Cardiac septum (tissue), 1 donor: ENCODE measurements around the gene SRGAP1. TPM values are rescaled to one million over a fixed set of nuclear protein-coding genes. Genes with fewer than 3 reads are reported as not detected.
"Not testable (repeated sequence)": the region's sequence is repeated elsewhere in the genome, so short reads cannot be mapped to it uniquely, and the experiment has no call there.

Source experiments
- DNase-seq: peaks from one replicate; pipeline ENCODE4 v3.0.0-alpha.2; 2020; ENCODE audit warnings: low spot score
- intact Hi-C: fragments of 100-400 bp; cut with DNase I; formaldehyde crosslinking; loops from one replicate; pipeline ENCODE4 v1.14.0; 2022
- total RNA-seq: library from RNA; stranded (reverse); fragmentation: NEBNext Ultra II Directional; extraction: Animal tissue kit (Norgen Biotek cat#: 25700); gene quantifications from one replicate; pipeline ENCODE4 v1.2.1, GENCODE V29; 2021
- donor health status: DM: no; HTN: no; CAD: no.

SRGAP1 gene
- total RNA-seq, 1 donor from 2014 or later: 5.9 TPM

- intact Hi-C loops: no loop called here
- no peak for DNase-seq
Measured at GRCh38 chr12:64059685-64060084, 215.2 kb downstream of the SRGAP1 start.

GRCh38 chr12:64061868-64062375 is 217.4 kb downstream of the SRGAP1 start:
- no peak for DNase-seq
- intact Hi-C loops: no loop called here

- no peak for DNase-seq
- intact Hi-C loops: no loop called here
Measured at GRCh38 chr12:64063121-64063520, 218.6 kb downstream of the SRGAP1 start.

- intact Hi-C loops: no loop called here
- DNase-seq: no peak
Measured at GRCh38 chr12:64064240-64064639, 219.7 kb downstream of the SRGAP1 start.

- intact Hi-C loops: no loop called here
- no peak for DNase-seq
Measured at GRCh38 chr12:64064706-64065105, 220.2 kb downstream of the SRGAP1 start.

GRCh38 chr12:64065881-64066451 is 221.5 kb downstream of the SRGAP1 start:
- DNase-seq: no peak
- intact Hi-C loops: no loop called here

GRCh38 chr12:64066776-64067175 is 222.3 kb downstream of the SRGAP1 start:
- intact Hi-C loops: no loop called here
- DNase-seq: no peak

GRCh38 chr12:64070454-64070853 is 226.0 kb downstream of the SRGAP1 start:
- intact Hi-C loops: no loop called here
- no peak for DNase-seq

- no peak for DNase-seq
- intact Hi-C loops: no loop called here
Measured at GRCh38 chr12:64072916-64073575, 228.5 kb downstream of the SRGAP1 start.

GRCh38 chr12:64076565-64076964 is 232.1 kb downstream of the SRGAP1 start:
- DNase-seq, intact Hi-C loops: not testable (repeated sequence)

GRCh38 chr12:64077922-64078321 is 233.4 kb downstream of the SRGAP1 start:
- intact Hi-C loops: no loop called here
- no peak for DNase-seq

GRCh38 chr12:64080319-64081007 is 236.0 kb downstream of the SRGAP1 start:
- intact Hi-C loops: loop anchor here (5.0 kb wide), 1 partner anchor 238 kb away; the partner anchor contains the start of gene SRGAP1
- no peak for DNase-seq

GRCh38 chr12:64081008-64081404 is 236.5 kb downstream of the SRGAP1 start:
- intact Hi-C loops: loop anchor here (5.0 kb wide), 1 partner anchor 239 kb away; the partner anchor contains the start of gene SRGAP1
- no peak for DNase-seq

GRCh38 chr12:64082116-64082515 is 237.6 kb downstream of the SRGAP1 start:
- intact Hi-C loops: loop anchor here (5.0 kb wide), 1 partner anchor 240 kb away; the partner anchor contains the start of gene SRGAP1
- DNase-seq: no peak

GRCh38 chr12:64082866-64083268 is 238.4 kb downstream of the SRGAP1 start:
- DNase-seq: no peak
- intact Hi-C loops: loop anchor here (5.0 kb wide), 1 partner anchor 241 kb away; the partner anchor contains the start of gene SRGAP1

- intact Hi-C loops: loop anchor here (5.0 kb wide), 1 partner anchor 241 kb away; the partner anchor contains the start of gene SRGAP1
- no peak for DNase-seq
Measured at GRCh38 chr12:64083285-64084210, 239.0 kb downstream of the SRGAP1 start.

- no peak for DNase-seq
Measured at GRCh38 chr12:64085154-64085553, 240.7 kb downstream of the SRGAP1 start.

GRCh38 chr12:64085996-64086395 is 241.5 kb downstream of the SRGAP1 start:
- no peak for DNase-seq
- intact Hi-C loops: no loop called here

More at GRCh38 chr12:64085154-64085553, 240.7 kb downstream of the SRGAP1 start:
- intact Hi-C loops: no loop called here

GRCh38 chr12:64086946-64087345 is 242.4 kb downstream of the SRGAP1 start:
- DNase-seq: no peak
- intact Hi-C loops: no loop called here
